GM12873 (cell line): ENCODE results near the gene PACS2.

Experiments used
- TF ChIP-seq, protein P1 (sequence below): IDR thresholded peaks from 2 replicates; pipeline ENCODE4 v1.5.1; 2012; ENCODE audit warnings: low read depth, mild to moderate bottlenecking, moderate library complexity, low read length, control low read depth; ENCODE audit not compliant: insufficient read depth; ENCODE audit errors: missing control alignments

The PACS2 gene

DNA sequence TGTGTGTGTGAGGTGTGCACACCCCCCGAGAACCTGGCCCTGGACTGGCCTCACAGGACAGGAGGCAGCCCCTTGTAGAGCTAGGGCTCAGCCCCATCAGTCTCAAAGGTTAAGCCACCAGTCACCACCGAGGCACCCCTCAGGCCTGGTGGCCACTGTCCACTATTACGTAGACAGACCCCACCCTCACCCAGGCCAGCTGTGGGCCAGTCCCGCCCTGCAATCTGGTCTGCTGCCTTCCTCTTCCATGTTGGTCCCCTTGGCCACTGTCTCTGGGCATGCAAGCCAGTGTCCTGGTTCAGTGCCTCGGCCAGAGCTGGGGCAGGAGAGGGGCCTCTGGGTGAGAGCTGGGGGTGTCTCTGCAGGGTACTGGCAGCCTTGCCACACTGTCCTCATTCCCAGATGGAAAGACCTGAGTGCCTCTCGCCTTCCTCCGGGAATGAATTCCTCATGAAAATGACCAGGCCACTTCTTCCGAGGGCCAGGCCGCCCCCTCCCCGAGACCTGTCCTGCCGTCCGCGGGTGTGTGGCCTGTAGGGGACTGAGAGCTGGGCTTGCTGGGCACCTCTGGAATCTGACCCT is 82.9 kb downstream of the PACS2 start:
- TF ChIP-seq, protein P1, sequence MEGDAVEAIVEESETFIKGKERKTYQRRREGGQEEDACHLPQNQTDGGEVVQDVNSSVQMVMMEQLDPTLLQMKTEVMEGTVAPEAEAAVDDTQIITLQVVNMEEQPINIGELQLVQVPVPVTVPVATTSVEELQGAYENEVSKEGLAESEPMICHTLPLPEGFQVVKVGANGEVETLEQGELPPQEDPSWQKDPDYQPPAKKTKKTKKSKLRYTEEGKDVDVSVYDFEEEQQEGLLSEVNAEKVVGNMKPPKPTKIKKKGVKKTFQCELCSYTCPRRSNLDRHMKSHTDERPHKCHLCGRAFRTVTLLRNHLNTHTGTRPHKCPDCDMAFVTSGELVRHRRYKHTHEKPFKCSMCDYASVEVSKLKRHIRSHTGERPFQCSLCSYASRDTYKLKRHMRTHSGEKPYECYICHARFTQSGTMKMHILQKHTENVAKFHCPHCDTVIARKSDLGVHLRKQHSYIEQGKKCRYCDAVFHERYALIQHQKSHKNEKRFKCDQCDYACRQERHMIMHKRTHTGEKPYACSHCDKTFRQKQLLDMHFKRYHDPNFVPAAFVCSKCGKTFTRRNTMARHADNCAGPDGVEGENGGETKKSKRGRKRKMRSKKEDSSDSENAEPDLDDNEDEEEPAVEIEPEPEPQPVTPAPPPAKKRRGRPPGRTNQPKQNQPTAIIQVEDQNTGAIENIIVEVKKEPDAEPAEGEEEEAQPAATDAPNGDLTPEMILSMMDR, result no peak

DNA sequence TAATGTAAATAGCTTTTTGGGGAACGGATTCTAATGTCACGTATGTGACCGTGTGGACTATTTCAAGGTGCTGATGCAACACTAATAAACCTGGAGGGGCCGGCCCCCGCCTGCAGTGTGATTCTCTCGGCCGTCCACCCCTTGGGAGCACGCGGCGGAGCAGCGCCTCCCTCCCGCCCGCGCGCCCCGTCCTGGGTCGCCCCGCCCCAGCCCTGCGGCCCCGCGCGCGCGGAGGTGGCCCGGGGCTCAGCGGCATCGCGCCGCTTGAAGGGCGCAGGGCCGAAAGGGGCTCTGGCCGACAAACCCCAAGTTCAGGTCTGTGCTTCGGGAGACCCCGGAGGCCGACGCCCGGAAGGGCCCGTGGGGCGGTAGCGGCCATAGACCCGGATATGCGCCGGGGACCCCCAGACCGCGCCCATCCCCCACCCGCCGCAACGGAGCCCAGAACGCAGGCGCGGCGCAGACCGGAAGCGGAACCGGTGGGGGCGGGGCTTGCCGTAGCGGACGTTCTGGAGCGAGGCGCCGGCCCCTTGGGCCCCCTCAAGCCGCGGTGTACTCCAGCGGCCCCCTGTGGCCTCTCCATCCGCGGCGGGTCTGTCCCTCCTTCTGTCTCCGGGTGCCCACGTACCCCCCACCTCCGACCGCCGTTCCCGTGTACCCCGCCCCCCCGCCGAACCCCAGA is 83.6 kb downstream of the PACS2 start, which contains the start of gene TEX22:
Gene TEX22, plus strand, starts transcription at position 495 of the 682 bp plus-strand sequence. CDS start 803 bp downstream, outside the sequence.
- TF ChIP-seq, protein P1, result no peak

DNA sequence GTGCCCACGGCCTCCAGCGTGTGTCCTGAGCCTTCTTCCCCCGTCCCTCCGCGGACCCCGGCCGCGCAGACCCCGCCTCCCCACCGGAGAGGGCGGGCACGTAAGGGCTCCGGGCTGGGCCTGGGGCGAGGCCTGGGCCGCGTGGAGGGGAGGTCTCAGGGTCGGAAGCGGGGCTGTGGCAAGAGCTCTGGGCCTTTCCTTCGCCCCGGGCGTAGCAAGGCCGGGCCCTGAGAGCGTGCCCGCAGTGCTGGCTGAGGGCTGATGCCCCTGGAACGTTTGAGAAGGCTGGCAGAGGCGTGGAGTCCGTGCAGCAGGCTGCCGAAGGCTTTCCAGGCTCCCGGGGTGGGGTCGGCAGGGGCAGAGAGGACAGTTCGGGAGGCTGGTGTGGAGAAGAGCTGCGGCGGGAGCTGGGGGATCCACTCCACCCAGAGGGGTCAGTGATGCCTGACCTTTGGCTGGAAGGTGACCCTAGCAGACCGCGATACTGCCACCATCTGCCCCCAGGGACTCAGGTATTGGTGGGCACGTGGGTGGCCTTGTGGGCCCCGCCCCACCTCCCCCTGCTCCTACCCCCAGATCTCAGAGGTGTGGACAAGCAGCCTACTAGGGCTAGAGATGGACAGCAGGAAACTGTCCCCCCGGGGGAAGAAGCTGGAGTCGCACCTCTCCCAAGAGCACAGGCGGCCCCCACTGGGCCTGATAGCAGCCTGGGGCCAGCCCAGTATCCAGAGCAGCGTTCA is 84.3 kb downstream of the PACS2 start:
- TF ChIP-seq, protein P1, result no peak

DNA sequence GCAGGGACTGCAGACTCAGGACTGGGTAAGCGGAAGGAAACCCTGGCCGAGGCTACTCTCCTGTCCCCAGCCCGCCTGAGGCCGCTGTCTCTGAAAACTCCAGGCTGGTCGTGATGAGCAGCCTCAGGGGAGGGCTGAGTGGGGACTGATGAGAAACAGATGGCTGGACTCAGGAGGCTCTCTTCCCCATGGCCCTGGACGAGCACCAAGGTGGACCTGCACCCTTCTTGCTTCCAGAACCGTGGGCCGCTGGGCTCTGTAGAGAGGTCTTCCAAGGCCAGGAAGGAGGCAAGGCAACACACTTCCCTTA is 84.9 kb downstream of the PACS2 start:
- TF ChIP-seq, protein P1, result no peak

DNA sequence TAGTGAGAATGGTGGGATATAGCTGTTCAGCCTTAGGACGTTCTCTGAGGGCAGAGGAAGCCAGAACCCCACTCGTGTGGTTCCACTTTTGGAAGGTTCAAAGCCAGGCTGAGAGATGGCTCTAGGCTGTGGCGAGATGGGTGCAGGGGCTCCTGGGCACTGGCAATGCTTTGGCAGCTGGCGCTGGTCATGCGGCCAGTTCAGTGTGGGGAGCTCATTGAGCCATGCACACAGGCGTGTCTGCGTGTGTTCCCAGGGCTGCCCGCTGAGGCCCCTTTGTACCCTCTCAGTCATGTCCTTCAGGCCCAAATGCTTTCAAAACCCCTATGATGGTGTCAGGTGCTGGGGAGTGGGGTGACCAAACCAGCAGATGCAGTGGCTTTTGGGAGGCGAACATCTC is 85.5 kb downstream of the PACS2 start:
- TF ChIP-seq, protein P1, result no peak

DNA sequence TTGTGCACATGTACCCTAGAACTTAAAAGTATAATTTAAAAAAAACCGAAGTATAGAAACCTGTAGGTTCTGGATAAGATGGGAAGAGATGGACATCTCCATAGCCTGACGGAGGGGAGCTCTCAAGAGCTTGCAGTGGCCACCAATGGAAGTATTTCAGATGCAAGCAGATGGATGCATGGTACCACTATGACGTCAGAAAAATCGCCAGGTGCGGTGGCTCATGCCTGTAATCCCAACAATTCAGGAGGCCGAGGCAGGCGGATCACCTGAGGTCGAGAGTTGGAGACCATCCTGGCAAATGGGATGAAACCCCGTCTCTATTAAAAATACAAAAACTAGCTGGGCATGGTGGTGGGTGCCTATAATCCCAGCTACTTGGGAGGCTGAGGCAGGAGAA is 87.2 kb downstream of the PACS2 start:
- TF ChIP-seq, protein P1, result no peak

DNA sequence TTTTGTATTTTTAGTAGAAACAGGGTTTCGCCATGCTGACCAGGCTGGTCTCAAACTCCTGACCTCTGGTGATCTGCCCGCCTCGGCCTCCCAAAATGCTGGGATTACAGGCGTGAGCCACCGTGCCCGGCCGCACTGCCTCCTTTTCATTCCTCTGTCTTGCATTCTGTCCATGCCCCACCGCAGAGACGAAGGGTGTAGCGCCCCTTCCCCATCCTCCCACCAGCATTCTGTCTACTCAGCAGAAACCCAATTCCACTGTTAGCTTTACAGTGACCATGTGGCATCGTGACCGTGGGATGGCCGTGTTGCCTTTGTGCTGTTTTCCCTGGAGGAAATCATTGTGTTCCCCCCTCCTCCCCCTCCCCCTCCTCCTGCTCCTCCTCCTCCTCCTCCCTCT is 94.0 kb downstream of the PACS2 start:
- TF ChIP-seq, protein P1, result no peak
